SU-DHL-6 (cell line): ENCODE data around the gene CYP24A1.

Source experiments
- EZH2phosphoT487 ChIP-seq: fragments of 200-600 bp; sonication (generic), shearing (Covaris generic); conservative IDR thresholded peaks from 2 replicates; pipeline ENCODE4 v1.6.1; 2018; ENCODE audit warnings: mild to moderate bottlenecking, antibody characterized with exemption, low read length, moderate library complexity, mixed read lengths
- TF ChIP-seq, protein P1 (sequence below): fragments of 200-600 bp; sonication (generic); IDR thresholded peaks from one replicate; pipeline ENCODE4 v1.5.1; 2017; ENCODE audit warnings: antibody characterized with exemption, mild to moderate bottlenecking, low read length, moderate library complexity; ENCODE audit not compliant: insufficient read depth, poor library complexity, severe bottlenecking

DNA sequence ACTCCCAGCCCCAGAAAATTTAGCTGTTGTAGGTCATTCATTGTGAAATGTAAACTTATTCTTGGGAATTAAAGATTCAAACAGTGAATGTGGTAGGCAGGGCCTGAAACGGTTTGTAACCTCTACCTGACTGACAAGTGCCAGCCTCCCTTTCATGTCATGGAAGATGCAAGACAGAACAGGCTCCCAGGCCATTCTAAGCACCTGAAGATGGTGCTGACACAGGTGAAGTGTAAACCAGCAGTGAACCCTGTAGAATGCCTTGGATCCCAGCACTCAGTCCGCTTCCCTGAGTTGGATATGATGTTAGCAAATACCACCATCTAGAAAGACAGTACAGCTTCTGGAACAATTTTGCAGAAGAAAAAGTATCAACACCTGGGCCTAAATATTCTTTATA lies 19.3 kb downstream of the CYP24A1 start:
- TF ChIP-seq, protein P1, sequence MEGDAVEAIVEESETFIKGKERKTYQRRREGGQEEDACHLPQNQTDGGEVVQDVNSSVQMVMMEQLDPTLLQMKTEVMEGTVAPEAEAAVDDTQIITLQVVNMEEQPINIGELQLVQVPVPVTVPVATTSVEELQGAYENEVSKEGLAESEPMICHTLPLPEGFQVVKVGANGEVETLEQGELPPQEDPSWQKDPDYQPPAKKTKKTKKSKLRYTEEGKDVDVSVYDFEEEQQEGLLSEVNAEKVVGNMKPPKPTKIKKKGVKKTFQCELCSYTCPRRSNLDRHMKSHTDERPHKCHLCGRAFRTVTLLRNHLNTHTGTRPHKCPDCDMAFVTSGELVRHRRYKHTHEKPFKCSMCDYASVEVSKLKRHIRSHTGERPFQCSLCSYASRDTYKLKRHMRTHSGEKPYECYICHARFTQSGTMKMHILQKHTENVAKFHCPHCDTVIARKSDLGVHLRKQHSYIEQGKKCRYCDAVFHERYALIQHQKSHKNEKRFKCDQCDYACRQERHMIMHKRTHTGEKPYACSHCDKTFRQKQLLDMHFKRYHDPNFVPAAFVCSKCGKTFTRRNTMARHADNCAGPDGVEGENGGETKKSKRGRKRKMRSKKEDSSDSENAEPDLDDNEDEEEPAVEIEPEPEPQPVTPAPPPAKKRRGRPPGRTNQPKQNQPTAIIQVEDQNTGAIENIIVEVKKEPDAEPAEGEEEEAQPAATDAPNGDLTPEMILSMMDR: no peak
- no peak for TF ChIP-seq EZH2phosphoT487
